NCI-H2107 treated with DMSO at 0.1 percent for 48 hours (cell line): ENCODE measurements around the gene SIL1.

Experiments used
- DNase-seq: peaks from one replicate; lab custom pipeline; 2025; ENCODE audit not compliant: unreplicated experiment; lab: John Stamatoyannopoulos, UW

SIL1 gene

DNA sequence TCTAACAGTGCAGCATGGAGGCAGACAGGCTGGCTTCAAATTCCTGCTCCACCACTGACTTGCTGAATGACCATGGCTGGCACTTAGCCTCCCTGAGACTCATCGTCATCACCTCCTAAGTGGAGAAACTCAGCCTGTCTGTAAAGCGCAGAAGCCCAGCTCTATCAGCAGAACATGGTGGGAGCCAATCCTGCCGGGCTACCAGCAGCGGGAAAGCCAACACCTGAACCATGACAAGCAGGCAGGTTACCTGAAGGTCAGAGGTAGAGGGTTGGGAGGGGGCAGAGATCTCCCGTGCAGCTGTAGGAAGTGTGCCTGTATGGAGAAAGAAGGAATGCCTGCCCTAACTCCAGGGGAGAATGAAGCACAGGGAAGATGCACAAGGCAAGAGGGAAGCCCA, 250.4 kb downstream of the SIL1 start:
- DNase-seq = no peak

DNA sequence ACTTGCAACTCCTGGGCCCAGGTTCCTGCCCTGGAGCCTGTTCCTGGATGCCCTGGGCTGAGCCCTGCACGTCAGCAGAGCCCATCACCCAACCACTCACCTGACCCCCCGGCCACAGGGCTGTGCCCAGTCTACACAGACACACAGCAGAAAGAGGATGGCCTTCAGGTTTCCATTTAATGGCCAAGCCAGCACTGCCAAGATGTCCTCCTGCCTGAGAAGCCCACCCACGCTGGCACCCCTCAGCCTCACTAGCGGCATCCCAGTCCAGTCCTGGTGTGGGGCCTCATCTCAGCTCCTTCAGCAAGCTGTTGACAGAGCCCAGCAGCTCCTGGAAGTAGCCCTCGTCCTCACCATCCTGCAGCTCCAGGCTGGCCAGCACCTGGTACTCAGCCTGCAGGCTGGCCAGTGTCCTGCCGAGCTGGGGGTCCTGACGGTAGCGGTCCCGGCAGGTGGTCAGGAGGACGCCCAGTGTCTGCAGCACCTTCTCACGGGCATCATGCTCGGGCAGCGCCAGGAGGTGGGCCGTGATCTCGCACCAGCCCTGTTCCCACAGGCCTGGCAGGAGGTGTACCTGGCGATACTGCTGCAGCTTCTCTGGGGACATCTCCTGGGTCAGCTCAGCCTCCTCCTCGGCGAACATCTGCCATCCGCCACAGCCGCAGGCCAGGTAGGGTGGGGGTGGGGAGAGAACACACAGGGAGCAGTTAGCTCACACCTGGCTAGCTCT, 251.2 kb downstream of the SIL1 start:
- DNase-seq = no peak

DNA sequence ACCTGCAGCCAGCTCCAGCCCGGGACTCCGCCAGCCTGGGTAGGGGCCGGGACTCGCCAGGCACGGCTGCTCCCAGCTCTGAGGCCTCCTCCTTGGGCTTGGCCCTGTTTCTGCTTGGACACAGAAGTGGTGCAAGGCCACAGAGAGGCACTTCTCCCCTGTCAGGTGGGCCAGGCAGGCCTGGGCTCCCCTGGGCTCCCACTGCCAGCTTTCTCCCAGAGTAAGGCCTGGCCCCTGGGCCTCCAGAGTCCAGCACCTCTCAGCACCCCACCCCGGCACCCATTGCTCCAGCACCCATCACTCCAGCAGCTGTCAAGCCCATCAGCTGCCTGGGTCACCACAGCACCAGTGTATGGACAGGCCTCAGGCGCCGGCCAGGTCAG, 251.9 kb downstream of the SIL1 start:
- DNase-seq = no peak

DNA sequence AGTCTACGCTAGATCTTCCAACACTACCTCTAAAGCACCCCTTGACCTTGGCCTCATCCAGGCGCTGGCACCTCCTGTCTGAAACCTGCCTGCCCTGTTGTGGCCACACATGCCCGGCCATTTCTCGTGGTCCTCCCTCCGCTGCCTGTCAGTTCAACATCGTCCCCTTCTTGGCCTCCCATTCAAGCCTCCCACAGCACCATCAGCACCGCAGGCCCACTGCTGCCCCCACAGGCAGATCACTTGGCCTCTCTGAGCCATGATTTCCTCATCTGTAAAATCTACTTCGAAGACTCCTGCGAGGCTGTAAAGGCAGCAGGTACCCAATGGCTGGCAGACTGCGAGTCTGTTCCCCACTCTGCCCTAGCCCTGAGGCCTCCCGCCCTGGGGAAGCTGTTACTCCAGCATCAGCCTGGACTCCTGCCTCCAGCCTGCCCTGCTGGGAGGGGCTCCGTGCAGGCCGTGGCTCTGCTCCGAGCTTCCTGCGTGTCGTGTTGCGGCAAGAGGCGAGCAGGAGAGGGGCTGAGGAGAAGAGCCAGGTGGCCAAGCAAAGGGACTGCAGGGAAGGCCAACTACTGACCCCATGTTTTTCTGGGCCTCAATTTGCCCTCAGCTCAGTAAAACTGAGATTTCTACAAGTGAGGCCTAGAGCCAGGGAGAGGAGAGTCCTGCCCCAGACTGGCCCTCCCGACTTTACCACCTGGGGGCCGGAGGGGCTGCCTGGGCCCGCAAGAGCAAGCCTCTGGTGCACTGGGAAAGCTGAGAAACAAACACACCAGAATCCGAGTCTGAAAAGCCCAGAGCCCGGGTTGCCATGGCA, 252.5 kb downstream of the SIL1 start:
- DNase-seq = no peak

DNA sequence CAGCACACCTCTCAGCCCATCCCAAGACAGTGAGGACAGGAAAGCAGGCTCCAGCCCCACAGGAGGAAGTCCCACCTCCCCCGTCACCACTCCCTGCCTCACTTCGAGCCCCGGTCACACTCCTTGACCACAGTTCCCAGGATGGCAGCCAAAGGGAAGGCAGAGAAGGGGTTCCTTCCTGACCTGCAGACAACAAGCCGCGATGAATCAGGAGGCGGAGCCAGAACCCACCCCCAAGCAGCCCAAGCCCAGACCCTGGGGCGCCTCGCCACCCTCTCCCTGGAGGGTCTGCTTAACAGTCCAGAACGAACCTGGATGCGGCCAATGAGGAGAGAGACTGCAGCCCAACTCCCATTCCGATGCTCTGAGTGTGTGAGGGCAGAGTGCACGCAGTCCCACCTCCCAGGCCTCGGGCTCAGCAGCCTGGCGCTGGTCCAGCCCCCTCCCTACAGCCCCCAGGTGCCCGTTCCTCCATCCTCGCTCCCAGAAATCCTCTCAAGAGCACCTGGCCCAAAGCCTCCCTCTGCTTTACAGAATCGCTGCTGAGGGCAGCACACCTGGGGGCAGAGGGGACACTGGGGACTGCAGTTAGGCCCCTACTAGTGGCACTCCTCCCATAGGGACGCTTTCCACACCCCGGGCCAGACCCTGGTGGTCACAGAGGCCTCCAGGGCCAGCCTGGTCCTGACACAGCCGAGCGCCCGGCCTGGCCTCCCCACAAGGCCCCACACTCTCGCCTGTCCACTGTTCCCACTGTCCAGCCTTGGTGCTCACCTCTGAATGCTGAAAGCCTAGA, 253.4 kb downstream of the SIL1 start:
- no peak for DNase-seq

DNA sequence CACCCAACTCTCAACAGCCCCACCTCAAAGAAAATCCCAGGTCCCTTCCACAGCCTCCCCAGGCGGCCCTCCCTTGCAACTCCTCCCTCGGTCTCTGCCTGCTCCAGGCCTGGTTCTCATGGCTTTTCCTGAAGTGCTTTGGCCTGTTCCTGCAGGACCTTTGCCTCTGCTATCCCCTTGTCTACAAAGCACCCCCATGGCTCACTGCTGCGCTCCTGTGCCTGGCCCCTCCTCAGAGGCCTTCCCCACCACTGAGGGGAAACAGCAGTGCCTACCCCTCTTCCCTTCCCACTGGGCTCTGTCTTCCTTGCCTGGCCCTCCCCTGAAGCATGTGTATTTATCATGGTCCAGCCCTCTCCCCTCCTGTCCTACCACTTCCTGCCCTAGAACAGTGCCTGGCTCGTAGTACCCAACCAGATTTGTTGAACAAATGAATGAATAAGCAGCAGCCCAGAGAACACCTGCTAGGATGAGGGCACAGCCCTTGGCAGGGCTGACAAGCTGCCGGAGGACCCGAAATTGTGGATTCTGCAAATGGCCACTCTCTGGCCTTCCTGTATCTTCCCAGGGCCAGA, 254.5 kb downstream of the SIL1 start:
- no peak for DNase-seq

DNA sequence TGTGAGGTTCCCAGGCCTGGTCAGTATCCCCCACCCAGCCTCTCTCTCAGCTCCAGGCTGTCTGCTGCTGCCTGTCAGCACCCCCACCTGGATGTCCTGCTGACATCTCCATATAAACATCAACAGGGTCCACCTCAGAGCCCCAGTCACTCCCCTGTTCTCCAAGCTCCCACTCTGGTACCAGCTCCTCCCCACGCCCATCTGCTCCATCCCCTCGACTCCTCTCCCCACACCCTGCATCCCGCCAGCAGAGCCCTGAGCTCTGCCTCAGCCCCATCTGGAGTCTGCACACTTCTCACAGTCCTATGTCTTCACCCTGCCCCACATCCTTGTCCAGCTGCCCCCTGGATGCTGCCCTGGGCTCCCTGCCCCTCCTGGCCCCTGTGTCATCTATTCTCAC, 255.3 kb downstream of the SIL1 start:
- DNase-seq = no peak

DNA sequence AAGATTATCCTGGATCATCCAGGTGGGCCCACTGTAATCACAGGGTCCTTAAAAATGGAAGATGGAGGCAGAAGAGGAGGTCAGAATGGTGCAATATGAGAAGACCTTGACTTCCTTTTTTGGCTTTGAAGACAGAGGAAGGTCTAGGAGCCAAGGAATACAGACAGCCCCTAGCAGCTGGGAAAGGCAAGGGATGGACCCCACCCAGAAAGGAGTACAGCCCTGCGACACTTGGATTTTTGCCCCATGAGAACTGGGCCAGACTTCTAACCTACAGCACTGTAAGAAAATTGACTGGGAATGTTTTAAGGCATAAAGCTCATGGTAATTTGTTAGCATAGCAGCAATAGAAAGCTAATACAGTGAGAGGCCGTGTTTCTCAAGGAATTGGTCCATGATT, 256.1 kb downstream of the SIL1 start:
- no peak for DNase-seq

DNA sequence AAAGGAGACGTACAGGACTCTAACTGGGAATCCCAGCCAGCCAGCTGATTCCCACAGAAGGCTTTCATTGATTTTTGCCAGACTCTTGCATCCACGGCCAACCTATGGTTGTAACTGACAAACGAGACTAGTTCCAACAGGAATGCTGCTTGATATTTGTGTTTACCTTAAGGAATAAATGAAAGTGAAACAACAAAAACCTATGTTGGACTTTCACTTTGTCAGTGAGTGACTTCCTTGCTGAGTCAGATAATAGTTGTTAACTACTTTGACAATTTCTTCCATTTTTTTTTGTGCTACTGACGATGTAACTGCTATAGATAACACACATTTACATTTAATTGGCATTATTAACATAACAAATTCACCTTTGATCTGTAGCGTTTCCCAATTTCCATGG, 259.6 kb downstream of the SIL1 start:
- DNase-seq = no peak

DNA sequence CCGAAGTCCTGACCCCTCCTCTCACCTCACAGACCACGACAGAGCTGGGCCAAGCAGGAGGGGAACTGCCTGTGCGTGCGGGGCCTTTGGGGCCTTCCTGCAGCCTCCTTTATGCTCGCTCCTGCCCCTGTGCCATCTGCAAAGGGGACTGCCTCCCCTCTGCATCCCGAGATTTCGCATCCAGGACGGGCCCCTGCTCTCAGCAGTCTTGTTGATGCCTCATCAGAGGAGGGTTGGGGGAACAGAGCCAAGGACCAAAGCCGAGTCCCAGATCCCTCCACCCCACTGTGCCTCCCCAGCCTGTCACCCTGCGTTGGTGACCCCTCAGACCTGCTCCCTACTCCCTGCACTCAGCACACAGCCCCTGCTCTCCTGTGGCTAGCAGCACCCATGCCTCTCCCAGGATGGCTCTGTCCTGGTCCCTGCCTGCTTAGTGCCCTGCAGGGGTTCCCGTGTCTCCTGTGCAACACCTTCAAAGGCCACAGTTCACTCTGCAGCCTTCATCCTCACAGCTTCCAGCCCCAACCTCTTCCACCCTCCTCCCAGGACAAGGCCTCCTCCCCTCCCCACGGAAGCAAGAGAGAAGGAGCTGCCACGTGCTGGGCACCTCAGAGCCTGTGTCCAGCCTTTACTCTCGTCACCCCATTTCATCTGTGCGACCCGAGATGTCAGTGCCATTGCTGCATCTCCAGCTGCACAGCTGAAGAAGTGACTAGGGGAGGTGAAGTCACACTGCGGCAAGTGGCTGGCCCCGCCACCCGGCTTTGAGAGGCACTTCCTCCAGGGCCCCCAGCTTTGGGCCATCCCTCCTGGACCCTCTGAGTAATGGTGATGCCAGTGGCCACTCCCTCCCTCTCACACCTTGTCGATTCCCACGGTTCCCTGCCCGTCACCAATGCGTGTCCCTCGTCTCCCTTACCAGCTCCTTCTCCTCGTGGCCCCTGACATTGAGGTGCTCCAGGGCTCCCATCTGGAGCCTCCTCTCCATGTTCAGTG, 260.5 kb downstream of the SIL1 start:
- no peak for DNase-seq

DNA sequence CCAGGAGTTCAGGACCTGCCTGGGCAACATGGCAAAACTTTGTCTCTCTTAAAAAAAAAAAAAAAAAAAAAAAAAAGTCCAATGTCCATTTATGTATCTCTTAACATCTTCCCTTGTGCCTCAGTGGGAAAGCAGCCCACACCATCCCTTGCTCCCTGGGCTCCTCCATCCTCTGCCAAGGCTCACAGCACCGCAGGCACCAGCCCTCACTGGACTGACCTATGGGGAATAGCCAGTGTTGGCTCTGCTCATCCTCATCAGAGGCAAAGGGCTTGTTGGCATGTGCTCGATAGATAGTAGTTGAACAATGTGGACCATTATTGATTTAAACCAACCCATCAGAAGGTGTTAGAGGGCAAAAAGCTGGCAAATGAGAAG, 261.2 kb downstream of the SIL1 start:
- DNase-seq = no peak

DNA sequence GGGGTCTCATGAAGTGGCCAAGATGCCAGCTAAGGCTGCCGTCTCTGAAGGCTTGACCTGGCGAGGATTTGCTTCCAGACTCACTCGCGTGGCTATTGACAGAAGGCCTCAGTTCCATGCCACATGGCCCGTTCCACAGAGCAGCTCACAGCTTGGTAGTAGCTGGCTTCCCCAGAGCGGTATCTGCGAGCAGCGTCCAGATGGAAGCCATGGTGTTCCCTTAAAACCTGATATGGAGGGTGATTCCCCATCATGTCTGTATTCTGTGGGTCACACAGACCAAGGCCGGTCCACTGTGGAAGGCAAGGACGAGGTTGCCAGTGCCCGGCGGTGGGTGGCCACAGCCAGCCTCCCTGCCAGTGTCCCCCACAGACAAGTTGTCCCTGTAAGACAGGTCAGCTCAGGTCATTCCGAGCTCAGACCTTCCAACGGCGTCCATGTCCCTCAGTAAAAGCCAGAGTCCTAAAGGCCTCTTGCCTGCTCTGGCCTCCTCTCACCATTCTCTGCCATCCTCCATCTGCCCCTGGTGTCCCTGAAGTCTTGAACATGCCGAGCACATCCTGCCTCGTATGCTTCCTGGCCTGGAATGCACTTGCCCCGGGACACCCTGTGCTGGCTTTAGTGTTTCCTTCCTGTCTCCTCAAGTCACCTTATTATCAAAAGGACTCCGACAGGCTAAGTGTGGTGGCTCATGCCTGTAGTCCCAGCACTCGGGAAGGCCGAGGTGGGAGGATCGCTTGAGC, 261.8 kb downstream of the SIL1 start:
- DNase-seq = no peak

DNA sequence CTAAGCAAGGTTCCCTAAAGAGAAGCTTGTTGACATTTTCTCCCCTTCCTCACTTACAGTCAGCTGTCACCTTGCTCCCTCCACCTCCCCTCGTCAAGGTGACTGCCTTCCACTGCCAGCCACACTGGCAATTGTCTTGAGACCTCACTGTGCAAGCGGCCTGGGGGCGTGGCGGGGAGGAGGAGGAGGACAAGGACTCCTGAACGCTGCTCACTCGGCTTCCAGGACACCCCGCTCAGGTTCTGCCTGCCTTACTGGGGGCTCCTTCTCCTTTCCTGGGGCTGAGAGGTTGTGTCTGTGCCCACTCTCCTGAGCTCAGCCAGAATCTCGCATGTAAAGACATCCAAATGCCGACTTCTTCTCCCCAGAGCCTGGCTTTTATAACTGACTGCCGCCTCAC, 262.7 kb downstream of the SIL1 start:
- DNase-seq = no peak

DNA sequence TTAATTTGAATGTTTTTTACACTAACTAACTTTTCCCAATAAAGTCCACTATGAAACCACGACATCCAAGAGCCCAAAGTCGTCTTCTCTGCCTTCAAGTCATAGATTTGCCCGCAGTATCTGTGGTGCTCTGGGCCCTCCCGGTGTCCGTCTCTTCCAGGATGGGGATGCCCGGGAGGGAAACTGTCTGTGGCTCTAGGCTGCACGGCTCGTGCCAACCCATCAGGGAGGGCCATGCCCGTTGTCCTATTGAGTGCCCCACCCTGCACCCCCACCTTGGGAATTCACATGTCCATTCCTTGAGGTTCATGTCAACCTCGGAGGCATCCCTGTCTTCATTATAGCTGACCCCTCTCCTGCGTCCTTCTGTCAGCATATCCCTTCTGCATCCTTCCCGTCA, 263.2 kb downstream of the SIL1 start:
- no peak for DNase-seq

DNA sequence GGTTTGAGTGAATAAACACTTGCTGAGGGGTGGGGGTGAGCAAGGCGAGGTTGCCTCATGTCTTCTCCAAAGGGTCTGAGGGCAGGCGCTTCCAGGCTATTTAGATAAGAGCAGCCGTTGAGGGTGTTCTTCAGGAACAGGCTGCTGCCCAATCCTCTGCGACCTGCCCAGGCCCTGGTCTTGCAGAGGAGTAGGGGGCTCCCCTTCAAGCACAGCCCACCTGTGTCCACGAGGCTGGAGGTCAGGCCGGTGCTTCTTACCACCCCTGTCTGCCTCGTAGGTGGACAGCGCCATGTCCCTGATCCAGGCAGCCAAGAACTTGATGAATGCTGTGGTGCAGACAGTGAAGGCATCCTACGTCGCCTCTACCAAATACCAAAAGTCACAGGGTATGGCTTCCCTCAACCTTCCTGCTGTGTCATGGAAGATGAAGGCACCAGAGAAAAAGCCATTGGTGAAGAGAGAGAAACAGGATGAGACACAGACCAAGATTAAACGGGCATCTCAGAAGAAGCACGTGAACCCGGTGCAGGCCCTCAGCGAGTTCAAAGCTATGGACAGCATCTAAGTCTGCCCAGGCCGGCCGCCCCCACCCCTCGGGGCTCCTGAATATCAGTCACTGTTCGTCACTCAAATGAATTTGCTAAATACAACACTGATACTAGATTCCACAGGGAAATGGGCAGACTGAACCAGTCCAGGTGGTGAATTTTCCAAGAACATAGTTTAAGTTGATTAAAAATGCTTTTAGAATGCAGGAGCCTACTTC, 264.5 kb downstream of the SIL1 start:
- no peak for DNase-seq

DNA sequence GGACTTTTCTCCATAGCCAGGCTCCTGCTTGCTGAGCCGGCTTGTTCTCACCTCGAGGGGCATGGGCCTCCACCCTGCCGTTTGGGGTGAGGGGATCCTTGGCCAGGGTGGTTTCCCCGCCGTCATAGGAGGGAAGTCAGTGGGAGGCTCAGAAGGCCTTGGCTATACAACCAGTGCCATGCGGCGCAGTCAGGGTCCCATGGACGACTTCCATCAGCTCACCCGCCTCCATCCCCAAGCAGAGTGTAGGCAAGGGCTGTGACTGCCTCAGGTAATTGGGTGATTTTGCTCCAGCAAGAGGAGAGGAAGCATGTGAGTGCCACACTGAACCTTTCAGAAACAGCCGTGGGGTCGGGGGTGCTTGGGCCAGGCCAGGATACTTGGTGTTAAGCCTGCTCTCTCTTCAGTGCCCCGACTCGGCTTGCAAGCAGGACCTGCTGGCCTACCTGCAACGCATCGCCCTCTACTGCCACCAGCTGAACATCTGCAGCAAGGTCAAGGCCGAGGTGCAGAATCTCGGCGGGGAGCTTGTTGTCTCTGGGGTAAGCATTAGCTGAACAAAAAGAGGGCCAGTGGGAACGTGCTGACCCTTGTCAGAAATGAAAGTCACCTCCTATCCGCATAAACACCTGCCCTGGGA, 265.9 kb downstream of the SIL1 start:
- DNase-seq = no peak

DNA sequence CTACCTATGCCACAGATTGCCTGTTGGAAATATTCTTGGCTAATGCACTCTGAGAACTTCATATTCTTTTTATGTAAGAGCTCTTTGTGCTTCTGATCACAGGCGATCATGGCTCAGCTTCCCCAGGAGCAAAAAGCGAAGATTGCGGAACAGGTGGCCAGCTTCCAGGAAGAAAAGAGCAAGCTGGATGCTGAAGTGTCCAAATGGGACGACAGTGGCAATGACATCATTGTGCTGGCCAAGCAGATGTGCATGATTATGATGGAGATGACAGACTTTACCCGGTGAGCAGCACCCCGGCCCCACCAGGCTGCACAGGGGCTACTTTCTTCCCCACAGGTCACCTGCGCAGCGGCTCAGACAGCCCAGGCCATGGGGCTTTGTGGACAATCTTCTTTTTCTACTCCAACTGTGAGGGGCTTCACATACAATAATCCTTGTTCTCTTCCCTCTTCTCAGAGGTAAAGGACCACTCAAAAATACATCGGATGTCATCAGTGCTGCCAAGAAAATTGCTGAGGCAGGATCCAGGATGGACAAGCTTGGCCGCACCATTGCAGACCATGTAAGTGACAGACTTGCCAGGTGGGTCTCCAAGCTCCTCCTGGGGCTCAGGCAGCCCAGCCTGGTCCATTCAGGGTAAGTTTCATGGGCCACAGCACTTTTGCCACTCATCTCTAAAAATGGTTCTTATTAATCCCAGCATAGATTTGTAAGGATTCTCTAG, 267.6 kb downstream of the SIL1 start:
- DNase-seq = no peak

DNA sequence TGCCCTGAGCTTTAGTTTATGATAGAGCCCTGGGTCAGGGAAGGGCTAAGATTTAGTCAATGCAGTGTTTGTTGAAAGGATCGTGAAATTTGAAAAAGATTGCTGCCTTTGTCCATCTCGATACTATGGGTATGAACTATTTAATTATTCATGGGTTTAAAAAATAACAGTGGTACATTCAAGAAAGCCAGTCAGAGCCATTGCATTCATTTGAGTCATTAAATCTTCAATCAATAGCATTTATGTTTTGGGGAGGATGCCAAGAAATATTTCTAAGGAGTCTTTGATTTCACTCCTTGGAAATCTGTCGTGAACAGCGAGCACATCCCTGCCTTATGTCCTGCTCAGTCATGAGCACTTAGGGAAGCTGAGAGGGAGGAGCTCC, 268.6 kb downstream of the SIL1 start:
- no peak for DNase-seq
